Fibroblast of skin of right quadriceps (primary cell): Measurements from ENCODE around the gene DPP6.

Experiments
- DNase-seq: peaks from one replicate; pipeline ENCODE4 v3.0.0-alpha.2; 2013

Gene DPP6

DNA sequence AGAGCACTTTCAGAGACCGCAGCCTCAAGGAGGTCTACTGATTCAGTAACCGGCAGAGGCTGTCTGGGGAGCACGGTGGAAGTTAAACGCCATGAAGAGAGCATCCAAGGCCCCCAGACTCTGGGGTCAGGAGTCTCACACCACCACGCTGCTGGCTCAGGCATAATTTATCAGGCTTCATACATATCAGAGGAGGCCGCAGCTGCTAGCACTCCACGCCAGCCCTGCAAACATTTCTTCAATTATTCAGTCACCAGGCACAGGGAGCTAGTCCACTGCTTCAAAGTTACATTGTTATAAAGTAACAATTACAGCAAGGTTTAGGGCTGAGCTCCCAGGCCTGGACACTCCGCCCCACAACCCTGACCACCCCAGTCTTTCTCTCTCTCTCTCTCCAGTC, 852.9 kb downstream of the DPP6 start:
- no peak for DNase-seq

DNA sequence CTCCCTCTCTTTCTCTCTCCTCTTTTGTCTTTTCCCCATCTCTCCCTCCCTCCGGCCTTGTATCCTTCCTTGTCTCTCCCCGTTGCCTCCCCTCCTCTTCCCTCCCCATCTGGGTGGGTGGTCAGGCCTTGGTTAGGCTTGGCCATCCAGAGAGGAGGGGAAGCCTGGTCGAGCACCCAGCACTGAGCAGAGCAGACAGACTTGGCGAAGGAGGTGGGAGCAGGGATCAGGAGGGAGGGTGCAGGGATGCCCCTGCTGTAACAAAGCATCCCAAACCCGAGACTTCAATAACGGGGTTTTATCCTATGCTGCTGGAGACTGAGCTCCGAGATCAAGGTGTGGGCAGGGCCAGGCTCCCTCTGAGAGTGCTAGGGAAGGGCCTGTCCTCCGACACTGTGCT, 853.4 kb downstream of the DPP6 start:
- DNase-seq: no peak

DNA sequence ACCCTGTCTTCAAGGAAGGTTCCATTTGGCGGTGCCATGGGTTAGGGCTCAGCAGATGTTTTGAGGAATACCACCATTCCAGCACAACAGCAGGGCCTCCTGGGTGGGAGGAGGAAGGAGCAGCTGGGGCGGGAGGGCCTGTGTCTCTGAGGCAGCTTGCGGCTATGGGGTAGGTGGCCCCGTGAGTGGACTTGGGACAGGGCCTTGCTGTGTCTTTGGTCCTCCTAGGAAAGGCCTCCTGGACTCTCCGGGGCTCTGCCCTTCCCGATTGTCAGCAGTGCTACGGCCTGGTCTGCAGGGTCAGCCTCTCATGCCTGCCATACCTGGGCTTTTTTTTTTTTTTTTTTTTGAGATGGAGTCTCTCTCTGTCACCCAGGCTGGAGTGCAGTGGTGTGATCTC, 854.0 kb downstream of the DPP6 start:
- DNase-seq: no peak

DNA sequence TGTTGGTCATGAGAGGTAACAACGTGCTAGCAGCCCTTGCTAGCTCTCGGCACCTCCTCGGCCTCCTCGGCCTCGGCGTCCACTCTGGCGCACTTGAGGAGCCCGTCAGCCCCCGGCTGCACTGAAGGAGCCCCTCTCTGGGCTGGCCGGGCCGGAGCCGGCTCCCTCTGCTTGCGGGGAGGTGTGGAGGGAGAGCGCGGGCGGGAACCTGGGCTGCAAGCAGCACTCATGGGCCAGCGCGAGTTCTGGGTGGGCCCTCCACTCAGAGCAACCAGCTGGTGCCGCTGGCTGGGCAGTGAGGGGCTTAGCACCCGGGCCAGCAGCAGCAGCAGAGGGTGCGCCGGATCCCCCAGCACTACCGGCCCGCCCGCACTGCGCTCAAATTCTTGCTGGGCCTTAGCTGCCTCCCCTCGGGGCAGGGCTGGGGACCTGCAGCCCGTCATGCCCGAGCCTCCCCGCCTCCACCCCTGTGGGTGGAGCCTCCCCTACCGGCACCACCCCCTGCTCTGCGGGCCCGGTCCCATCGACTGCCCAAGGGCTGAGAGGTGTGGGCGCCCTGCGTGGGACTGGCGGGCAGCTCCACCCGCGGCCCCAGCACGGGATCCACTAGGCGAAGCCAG, 854.6 kb downstream of the DPP6 start:
- no peak for DNase-seq

DNA sequence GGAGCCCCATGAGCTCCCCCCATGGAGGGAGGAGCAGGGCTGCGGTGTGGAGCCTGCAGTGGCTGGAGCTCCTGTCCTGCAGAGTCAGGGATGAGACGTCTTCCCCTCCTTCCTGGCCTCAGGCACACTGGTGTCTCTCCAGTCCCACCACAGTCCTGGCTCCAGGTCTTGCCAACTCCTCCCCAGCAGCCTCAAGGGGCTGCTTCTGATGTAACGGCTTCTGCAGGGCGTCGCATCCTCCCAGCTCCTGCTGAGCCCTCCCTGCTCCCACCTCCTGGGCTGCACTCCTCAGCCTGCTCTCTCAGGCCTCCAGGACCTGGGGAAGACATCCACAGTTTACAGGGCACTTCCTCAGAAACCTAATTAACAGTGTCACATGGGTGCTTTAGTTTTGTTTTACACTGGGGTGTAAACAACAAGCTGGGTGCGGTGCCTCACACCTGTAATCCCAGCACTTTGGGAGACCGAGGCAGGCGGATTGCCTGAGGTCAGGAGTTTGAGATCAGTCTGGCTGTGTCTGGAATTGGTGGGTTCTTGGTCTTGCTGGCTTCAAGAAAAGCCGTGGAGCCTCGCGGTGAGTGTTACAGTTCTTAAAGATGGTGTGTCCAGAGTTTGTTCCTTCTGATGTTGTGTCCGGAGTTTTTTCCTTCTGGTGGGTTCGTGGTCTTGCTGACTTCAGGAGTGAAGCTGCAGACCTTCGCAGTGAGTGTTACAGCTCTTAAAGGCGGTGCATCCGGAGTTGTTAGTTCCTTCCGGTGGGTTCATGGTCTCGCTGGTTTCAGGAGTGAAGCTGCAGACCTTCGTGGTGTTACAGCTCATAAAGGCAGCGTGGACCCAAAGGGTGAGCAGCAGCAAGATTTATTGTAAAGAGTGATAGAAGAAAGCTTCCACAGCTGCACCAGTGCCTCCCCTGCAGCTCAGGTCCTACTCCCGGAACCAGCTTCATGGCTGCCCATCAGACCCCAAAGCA, 855.7 kb downstream of the DPP6 start:
- no peak for DNase-seq

DNA sequence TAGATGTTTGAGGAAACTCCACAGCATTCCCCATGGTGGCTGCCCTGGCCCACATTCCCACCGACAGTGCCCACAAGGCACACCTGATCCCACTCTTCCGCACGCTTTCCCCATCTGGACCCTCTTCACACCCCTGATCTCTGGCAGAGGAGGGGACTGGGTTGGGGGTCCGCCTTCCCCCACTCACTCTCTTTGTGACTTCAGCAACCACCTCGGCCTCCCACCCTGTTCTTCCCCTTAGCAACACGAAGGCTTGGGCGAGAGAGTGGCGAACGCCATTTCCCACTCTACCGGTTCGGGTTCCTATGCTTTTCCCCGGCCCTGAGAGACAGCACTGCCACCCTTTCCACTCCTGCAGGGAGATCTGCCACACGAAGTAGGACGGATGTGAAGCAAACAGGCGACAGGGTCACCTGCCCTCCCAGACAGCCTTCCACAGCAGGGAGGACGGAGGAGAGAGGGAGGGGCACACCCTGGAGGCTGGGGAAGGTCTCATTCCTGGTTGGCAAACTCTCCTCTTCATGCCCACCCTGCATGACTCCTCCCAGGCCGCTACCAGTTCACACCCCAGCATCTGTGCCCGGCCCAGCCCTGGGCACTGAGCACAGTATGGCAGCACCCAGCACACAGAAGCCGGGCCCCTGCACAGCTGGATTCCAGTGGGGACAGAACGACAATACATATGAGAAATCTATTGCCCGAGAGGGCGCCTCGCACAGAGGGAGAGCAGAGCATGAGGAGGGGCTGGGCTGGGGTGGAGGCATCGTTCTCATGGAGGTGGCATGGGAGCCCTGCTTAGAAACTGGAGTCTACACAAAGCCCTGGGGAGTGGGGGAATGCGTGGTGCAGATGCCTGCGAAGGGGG, 857.3 kb downstream of the DPP6 start:
- no peak for DNase-seq

DNA sequence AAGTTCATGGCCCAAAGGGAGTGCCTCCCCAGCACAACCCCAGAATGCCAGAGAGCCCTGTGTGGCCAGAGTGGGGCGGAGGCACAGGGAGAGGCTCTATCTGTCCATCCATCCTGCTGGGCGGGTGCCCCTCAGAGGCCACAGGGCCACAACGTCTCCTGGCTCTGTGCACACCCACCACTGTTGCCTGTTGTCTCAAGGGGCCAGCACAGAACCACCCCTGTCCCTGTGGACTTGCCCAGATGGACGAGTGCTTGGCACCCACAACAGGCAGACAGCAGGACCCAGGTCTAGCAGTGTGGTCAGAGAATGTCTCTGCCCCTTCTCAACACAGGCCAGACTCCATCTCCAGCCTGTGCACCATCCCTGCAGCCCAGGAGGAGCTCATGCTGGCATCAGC, 857.9 kb downstream of the DPP6 start:
- no peak for DNase-seq

DNA sequence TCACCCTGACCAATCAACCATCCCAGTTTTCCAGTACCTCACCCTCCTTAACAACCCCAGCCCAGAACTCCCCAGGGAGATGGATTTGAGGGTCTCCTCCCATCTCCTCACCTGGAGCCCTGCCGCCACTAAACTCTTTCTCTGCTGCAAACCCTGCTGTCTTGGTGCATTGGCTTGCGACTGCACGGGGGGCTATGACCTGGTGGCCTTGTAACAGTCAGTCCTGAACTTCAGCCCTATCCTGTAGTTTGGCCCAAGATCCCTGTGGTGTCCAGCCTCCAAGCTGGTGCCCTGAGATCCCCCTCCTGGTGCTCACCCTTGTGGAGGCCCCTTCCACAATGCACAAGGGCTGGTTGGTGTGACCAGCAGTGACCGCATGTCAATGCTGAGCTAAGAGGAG, 858.8 kb downstream of the DPP6 start:
- no peak for DNase-seq

DNA sequence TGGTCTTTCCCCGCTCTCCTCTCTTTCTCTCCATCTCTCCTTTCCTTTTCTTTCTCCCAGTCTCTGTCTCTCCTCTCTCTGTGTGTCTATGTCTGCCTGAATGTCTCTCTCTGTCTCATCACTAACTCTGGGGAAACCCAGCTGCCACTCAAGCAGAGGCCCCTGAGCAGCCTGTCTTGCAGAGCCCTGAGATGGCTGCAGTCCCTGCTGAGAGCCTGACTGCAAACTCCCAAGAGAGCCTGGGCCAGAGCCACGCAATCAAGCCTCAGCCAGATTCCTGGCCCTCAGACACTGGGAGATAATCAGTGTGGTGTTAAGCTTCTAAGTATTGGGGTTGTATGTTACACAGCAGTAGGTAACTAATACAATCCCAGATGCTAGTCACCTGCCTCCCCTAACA, 859.2 kb downstream of the DPP6 start:
- no peak for DNase-seq

DNA sequence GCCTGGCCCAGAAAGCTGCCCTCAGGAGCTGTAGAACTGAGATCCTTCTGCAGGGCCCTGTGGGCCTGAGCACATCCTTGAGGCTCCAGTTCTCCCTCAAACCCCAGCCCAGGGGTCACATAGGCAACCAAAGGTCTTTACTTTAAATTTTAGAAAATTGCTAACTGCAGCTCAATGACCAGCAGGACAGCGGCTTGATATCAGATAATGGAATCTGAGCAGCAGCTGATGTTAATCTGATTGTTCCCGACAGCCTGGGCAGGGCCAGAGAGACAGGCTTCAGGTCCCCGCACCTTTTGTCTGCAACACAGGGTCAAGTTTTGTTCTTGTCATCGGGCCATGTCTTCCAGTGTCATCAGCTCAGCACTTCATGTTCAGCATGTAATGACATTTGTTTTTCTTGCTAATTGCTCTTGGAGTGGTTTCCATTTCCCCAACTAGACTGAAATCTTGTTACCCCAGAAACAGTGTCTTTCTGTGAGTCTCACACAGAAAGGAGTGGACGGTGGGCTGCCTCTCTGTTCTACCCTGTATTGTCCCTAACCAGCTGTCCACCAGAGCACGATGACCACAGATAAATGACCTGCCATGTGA, 859.8 kb downstream of the DPP6 start:
- DNase-seq: no peak

DNA sequence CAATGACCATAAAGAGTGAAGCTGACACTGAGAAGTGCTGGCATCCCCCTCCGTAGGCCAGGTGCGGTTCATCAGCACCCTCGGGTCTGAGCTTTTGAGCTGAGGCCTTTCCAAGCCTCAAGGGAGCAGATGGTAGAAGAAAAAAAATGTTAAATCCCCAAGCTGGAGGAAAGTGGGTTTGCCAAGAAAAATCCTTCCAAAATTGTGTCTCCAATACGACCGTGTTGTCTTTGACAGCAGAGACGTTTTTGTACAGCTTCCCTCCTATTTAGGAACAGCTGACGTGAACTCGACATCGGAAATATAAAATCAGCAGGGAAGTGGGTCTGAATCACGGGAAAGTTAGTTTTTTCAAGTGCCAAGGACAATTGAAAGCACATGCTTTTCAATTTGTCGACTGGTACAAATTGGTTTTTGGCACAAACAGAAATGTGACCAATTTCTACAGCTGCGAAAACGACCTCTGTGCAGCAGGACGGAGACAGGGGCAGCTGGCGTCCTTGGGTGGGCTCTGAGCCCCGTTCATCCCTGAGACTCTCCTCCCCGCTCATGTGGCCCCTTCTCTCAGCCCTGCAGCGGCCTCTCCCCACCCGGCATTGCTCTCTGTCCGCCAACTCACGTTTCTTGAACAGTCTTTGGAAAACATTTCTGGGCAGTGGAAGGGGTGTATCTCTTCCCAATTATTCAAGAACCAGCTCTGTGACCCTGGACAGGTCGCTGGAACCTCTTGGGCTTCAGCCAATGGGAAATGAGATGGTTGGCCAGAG, 860.9 kb downstream of the DPP6 start:
- DNase-seq: no peak

DNA sequence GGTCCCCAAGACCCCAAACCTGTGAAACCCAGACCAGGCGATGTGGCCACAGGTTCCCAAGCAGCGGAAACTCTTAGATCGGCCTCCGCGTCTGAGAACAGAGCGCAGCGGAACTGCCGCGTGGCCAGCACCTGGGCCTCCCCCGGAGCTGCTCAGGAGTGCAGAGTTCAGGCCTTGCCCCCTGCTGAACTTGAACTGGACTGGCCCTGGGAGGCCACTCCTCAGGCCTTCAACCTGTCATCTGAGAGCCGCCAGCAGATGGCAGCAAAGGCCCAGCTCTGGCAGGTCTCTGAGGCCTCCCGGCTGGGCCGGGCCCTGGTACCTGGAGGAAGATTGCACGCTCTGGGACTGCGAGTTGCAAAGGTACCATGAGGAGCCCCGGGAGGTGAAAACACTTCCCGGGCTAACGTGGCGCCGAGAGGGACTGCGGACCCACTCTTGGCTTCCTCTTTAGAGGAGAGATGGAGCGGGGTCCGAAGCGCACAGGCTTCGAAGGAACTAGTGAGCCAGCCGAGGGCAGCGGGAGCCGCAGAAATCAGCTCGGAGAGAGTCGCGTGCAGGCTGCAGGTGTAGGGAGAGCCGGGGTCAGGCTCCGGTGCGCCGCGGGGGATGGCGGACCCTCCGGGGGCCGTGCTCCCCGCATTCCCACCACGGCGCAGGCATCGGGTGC, 861.6 kb downstream of the DPP6 start:
- peak; percentile 54 for DNase-seq

DNA sequence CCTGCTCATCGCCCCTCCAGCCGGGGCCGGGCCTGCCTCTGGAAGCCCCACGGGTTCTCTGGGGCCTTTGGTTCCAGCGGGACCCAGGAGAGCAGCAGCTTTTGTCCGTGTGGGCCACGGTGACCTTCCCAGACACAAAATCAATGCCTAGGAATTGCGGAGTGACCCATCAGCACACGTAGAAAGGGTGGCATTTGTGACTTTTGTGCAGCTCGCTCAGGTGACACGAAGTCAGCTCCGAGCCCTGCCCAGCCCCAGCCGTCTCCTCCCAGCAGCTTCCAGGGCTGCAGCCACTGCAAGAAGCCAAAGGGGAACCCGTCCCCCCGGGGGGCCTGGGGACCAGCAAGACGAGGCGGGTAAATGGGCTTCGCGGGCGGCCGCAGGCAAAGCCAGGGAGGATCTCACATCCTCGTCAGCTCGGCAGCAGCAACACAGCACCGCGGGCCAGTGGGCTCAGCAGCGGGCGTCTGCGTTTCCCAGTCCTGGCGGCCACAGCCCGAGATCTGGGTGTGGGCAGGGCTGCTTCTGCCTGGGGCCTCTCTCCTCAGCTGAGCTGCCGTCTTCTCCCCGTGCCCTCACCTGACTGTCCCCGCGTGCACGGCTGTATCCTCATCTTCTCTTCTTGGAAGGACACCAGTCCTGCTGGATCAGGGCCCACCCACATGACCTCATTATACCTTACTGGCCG, 862.3 kb downstream of the DPP6 start:
- no peak for DNase-seq

DNA sequence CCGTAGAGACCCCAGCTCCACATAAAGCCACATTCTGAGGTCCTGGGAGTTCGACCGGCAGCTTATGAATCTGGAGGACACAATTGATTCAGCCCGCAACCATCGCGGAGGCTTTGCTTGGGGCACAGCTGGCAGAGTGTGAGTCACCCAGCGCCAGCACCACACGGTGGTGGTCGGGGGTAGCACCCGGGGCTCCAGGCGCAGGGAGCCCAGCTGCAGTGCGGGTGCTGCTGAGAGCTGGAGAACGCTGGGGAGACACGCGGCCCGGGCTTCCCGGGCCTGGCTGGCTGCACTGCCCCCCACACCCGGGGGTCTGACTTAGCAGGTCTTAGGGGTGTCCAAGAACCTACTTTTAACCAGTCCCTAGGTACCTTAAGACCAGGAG, 862.8 kb downstream of the DPP6 start:
- DNase-seq: no peak

DNA sequence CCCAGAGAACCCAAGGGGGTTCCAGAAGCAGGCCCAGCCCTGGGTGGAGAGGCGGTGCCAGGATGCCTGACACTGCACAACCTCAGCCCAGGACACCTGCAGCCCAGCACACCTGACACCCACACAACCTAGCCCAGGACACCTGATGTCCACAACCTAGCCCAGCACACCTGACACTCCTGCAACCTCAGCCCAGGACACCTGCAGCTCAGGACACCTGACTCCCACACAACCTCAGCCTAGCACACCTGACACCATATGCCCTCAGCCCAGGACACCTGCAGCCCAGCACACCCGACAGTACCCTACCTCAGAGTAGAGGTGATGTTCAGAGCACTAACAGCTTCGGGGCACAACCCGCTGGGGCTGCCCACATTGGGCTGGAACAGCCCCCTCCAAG, 863.4 kb downstream of the DPP6 start:
- DNase-seq: no peak

DNA sequence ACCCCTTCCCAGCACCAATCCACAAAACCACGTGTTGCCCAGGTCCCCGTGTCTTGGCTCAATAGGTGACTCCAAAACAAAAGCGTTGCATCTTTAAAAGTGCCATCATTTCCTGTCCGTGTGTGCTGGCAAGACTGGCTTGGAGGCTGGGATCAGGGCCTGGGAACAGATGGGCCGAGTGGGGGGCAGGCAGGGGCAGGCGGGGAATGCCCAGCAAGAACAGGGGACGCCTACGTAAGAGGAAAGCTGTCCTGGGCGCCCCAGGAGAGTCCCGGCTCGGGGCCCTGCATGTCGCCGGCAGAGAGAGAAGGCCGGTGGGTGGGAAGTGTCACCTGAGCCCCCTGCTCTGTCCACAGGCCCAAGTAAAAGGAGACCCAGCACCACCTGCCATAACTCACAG, 864.2 kb downstream of the DPP6 start:
- no peak for DNase-seq

DNA sequence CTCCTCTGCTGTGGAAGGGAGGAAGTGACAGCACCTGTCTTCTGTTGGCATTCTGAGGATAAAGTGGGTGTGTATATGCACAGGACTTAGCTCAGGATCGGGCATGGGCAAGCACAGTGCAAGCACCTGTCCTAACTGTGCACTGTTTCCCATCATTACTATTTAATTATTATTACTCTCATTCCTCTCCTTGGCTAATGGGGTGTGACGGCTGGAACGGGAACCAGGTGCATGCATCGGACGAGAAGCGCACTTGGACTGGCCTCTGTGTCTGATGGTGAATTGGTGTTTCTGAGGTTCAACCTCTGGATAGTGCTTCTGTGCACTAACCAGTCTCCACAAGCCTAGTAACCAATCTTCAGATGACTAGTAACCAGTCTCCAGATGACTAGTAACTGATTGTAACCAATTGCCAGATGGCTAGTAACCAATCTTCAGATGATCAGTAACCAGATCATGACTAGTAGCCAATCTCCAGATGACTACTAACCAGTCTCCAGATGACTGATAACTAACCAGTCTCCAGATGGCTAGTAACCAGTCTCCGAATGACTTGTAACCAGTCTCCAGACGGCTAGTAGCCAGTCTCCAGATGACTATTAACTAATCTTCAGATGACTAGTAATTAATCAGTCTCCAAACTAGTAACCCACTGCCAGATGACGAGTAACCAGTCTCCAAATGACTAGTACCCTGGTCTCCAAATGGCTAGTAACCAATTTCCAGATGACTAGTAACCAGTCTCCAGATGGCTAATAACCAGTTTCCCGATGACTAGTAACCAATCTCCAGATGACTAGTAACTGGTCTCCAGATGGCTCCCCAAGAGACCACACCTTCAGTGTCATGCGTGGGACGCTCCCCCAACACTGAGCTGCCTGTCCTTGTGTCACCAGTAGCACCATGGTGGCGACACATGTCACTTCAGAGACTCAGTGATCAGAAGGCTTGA, 864.9 kb downstream of the DPP6 start:
- no peak for DNase-seq

DNA sequence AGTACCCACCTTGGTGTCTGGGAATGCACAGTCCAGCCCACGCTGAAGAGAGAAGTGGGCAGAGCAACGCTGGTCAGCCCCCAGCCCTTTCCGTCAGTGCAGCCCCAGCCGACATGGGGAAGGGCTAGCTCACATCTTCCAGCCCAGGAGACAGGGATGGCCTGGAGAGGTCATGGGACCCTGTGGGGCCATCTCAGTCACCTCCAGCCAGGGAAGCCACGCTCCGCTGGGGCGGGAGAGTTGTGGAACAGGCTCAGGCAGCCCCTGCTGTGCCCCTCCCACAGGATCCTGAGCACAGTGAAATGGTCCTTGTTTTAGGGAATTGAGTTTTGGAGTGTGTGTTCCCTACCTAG, 865.6 kb downstream of the DPP6 start:
- no peak for DNase-seq

DNA sequence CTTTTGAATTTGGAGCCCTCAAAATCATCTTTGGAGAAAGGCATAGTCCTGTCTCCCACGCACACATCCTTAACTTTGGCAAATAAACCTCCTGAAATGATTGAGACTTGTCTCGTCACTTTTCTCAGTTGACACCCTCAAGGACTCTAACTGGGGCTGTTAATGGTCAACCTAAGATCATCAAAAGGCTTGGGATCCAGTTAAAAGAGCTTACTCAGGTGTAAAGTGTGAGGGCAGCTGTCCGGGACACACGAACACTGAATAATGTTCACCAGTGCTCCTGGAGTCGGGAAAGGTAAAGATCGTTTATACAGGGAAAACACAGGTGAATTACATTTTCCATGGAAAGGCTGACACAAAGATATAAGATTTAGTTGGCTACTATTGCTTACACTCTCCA, 866.1 kb downstream of the DPP6 start:
- no peak for DNase-seq

DNA sequence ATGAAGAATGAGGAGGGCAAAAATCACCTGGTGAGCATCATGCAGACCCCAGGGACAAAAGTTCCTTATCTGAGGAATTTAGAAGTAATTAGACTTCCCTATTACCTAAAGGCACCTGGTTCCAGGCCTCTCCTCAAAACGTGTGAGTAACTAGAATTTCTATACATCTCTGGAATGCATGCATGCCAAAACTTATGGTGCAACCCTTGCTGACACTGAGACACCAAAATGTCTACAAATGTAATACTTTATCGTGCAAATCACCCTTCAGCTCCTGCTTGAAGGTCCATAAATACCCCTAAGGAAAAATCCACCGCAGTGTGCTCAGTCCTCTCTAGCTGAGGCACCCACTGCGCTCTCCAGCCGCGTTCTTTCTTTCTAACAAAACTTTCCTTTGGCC, 866.5 kb downstream of the DPP6 start:
- DNase-seq: no peak
